HG02571 (cell line): ENCODE results near the gene HINFP.
A peak's percentile ranks its signal among the peaks of the same experiment; 100 is the strongest.
"Not testable (repeated sequence)": the region's sequence is repeated elsewhere in the genome, so short reads cannot be mapped to it uniquely, and the experiment has no call there.

Source experiments
- ATAC-seq: cut with Tn5 transposase; IDR thresholded peaks from one replicate; pipeline ENCODE4 v1.9.1; 2021; ENCODE audit warnings: mild to moderate bottlenecking, moderate library complexity; ENCODE audit not compliant: unreplicated experiment

HINFP gene

DNA sequence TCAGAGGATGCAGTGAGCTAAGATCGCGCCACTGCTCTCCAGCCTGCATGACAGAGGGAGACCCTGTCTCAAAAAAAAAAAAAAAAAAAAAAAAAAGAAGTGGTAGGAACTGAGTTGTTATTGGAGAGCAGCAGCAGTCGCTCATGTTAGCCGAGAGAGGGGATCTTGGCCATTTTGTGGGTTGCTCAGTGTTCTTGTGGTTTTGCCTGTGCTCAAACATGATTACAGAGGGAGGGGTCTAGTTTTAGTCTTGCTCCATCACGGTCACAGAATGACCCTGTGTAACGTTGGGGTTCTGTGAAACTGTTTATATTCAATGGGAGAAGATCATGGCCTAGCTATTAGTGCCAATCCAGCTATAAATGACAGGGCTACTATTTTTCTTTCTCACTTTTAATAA lies 21.7 kb upstream of the HINFP start:
- ATAC-seq, result no peak

- no peak for ATAC-seq
These were observed 21.0 kb upstream of the HINFP start for GRCh38 chr11:119100246-119100970.

- peak; percentile 20 for ATAC-seq
These were observed 20.2 kb upstream of the HINFP start for GRCh38 chr11:119100994-119101758.

- ATAC-seq, result peak; percentile 81
These were observed 19.5 kb upstream of the HINFP start, which contains the start of gene DPAGT1 for GRCh38 chr11:119101759-119102423. Gene DPAGT1 (minus strand): TSS chr11:119101853. CDS start chr11:119101655, 198 bp downstream.

DNA sequence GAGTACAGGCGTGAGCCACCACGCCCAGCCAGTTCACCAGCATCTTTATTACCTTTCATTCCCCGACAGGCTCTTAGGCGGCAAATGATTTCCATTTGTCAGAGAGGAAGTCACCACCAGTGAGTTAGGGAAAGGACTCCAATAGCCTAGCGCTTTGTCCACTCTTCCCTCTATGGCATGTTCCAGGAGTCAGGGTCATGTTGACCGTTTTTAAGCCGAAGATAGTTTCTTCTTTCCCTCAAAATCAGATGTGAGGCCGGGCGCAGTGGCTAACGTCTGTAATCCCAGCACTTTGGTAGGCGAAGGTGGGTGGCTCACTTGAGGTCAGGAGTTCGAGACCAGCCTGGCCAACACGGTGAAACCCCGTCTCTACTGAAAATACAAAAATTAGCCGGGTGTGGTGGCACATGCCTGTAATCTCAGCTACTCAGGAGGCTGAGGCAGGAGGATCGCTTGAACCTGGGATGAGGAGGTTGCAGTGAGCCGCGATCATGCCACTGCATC lies 18.2 kb upstream of the HINFP start:
- ATAC-seq, result not testable (repeated sequence)

DNA sequence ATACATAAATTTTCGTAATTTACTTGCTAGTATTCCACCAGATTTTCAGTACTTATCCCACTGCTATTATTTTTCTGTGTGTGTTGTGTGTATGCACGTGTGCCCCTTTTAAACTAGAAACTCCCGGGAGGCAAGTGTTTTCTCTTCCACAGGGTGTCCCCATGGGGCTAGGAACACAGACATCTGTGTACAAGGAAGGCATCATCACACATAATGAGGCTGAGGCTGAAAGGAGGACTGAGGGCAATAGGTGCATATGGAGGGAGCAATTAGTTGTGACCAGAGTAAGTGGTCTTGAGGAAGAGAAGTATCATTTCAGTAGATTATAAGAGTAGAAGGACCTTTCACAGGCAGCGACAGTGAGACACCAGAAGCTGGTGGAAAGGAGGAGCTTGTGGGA lies 17.6 kb upstream of the HINFP start:
- ATAC-seq, result no peak

- ATAC-seq, result peak; percentile 76
These were observed 14.5 kb upstream of the HINFP start, which contains the start of gene C2CD2L for GRCh38 chr11:119106564-119107537. Gene C2CD2L (plus strand): TSS chr11:119107344. CDS start chr11:119107742, 398 bp downstream.

DNA sequence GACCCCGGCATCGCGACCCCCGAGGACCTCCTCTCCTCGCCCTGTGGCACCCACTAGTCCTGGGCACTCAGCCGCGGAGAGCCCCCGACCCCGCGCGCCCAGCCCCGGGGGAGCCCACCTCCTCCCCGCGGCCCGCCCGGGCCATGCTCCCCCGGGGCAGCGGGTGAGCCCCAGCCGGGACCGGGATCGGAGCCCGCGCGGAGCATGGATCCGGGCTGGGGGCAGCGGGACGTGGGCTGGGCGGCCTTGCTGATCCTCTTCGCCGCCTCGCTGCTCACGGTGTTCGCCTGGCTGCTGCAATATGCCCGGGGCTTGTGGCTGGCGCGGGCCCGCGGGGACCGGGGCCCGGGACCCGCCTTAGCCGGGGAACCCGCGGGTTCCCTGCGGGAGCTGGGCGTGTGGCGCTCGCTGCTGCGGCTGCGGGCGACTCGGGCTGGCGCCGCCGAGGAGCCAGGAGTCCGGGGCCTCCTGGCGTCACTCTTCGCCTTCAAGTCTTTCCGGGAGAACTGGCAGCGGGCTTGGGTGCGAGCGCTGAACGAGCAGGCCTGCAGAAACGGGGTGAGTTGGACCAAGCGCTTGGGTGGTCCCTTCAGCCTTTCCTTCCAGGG lies 13.7 kb upstream of the HINFP start:
- peak; percentile 22 for ATAC-seq

DNA sequence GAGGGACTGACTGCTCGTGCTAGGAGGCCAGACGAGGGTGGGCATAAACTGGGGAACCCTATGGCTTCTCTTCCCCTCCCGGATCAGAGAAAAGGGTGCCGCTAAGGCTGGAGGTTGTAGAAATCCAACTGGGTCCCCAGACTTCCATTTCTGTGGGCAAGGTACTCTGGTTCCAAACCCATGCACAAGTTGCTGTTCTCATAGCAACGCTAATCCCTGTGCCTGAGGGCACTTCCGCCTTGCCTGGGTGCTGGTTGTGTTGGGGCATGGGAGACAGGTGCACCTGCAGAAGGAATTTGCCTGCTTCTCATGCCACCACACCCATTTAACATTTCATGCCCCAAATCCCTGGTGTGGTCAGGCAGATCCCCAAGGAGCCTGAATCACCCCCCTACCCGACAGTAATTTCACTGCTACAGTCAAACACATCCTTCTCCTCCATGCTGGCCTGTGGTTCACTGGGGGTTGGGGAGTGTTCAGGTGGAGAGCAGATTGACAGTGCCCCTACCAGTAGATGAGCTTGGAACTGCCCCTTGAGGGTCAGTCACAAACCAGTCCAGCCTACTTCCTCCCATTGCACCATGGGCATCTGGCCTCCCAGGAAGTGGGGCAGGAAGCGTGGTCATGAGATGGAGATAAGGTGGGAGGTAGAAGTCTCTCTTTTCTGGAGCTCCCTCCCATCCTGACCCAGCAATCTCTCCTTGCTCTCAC lies 13.1 kb upstream of the HINFP start:
- no peak for ATAC-seq

DNA sequence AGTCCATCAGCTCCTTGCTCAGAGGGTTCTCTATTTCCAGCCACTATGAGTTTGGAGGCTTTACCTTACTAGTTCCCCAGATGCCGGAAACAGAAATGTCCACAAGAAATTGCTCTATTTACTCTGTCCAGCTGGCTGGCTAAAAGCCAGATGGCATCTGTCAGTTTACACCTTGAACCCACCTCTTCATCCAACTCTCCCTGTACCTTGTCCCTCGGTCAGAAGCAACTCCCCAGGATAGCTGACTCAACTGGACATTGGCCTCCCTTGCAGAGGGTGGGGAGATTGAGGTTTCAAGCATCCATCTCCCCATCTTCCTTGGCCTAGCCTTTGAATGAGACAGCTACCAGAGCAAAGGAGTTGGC lies 12.5 kb upstream of the HINFP start:
- no peak for ATAC-seq

DNA sequence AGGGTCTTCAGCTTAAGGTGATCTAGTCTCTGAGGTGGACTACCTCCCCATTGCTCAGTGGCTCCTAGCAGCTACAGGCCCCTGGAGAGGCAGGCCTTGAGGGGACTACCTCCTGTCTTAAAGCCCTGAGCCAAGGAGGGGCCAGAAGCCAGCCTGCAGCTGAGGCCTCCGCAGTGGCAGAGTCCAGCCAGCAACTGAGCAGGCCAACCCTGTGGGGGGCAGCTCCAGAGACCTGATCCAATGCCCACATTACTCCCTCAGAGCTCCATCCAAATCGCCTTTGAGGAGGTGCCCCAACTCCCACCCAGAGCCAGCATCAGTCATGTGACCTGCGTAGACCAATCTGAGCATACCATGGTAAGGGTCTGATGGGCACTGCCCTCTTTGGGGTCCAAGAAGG lies 11.5 kb upstream of the HINFP start:
- no peak for ATAC-seq

- no peak for ATAC-seq
These were observed 10.9 kb upstream of the HINFP start for GRCh38 chr11:119110439-119110838.

- ATAC-seq, result no peak
These were observed 9.9 kb upstream of the HINFP start for GRCh38 chr11:119111361-119111925.

DNA sequence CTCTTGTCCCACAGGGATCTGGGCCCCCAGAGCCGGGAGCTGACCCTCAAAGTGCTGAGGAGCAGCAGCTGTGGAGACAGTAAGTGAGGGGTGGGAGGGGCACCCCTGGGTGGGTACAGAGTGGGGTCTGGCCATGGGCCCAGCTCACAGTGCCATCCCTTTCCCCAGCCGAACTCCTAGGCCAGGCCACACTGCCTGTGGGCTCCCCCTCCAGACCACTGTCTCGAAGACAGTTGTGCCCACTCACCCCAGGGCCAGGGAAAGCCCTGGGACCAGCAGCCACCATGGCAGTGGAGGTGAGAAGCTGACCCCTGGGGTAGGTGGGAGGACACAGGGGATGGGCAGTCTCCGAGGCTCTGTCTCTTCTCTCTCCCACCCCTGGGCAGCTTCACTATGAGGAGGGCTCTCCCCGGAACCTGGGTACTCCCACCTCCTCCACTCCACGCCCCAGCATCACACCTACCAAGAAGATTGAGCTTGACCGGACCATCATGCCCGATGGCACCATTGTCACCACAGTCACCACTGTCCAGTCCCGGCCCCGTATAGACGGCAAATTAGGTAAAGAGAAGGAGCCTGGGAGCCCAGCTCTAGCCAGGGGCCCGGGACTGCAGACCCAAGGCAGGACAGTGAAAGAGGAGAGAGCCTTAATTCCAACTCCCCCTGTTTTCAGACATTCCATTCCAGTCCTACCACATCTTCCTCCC lies 8.9 kb upstream of the HINFP start:
- no peak for ATAC-seq

GRCh38 chr11:119113716-119114115 lies 7.7 kb upstream of the HINFP start:
- ATAC-seq, result no peak

DNA sequence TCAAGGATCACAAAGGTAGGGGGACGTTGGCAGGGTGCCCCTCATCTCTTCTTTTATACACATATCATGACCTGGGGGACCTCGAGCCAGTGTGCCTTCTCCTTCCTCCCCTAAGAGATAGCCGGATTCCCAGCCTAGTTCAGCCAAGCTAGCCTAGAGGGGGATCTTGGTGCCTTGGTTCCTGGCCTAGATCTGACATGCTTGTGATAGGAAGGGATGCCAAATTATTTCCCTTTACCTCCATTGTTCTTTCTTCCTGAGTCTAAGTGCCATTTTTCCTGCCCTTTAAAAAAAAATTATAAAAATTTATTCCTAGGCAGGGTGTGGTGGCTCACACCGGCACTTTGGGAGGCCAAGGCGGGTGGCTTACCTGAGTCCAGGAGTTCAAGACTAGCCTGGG lies 7.0 kb upstream of the HINFP start:
- ATAC-seq, result no peak

GRCh38 chr11:119115484-119116234 lies 5.7 kb upstream of the HINFP start:
- ATAC-seq, result no peak

- no peak for ATAC-seq
These were observed 5.2 kb upstream of the HINFP start for GRCh38 chr11:119116235-119116594.
